ENCODE results near the gene PHLPP1.

PHLPP1 gene

GRCh38 chr18:62944454-62944853 is 229.1 kb downstream of the PHLPP1 start:
- no peak for DNase-seq (ENCODE audit: low spot score)

GRCh38 chr18:62948788-62949187 is 233.4 kb downstream of the PHLPP1 start:
- no peak for DNase-seq (ENCODE audit: low spot score)

GRCh38 chr18:62950246-62950645 is 234.9 kb downstream of the PHLPP1 start:
- no peak for DNase-seq (ENCODE audit: low spot score)

- no peak for DNase-seq (ENCODE audit: low spot score)
Measured at GRCh38 chr18:62952807-62953206, 237.5 kb downstream of the PHLPP1 start.

GRCh38 chr18:62953663-62954062 is 238.3 kb downstream of the PHLPP1 start:
- DNase-seq (ENCODE audit: low spot score), result no peak

GRCh38 chr18:62954366-62954765 is 239.0 kb downstream of the PHLPP1 start:
- no peak for DNase-seq (ENCODE audit: low spot score)

GRCh38 chr18:62957885-62958472 is 242.6 kb downstream of the PHLPP1 start:
- DNase-seq (ENCODE audit: low spot score), result peak; percentile 32

GRCh38 chr18:62959481-62959880 is 244.1 kb downstream of the PHLPP1 start:
- no peak for DNase-seq (ENCODE audit: low spot score)

GRCh38 chr18:62963507-62963906 is 248.2 kb downstream of the PHLPP1 start:
- no peak for DNase-seq (ENCODE audit: low spot score)

- no peak for DNase-seq (ENCODE audit: low spot score)
Measured at GRCh38 chr18:62964432-62964831, 249.1 kb downstream of the PHLPP1 start.

GRCh38 chr18:62967089-62967488 is 251.7 kb downstream of the PHLPP1 start:
- DNase-seq (ENCODE audit: low spot score), result no peak

- no peak for DNase-seq (ENCODE audit: low spot score)
Measured at GRCh38 chr18:62973689-62974088, 258.3 kb downstream of the PHLPP1 start.

- no peak for DNase-seq (ENCODE audit: low spot score)
Measured at GRCh38 chr18:62974388-62974787, 259.0 kb downstream of the PHLPP1 start.

GRCh38 chr18:62974928-62975675 is 259.8 kb downstream of the PHLPP1 start:
- no peak for DNase-seq (ENCODE audit: low spot score)

- no peak for DNase-seq (ENCODE audit: low spot score)
Measured at GRCh38 chr18:62975785-62976184, 260.4 kb downstream of the PHLPP1 start.

- no peak for DNase-seq (ENCODE audit: low spot score)
Measured at GRCh38 chr18:62976227-62976626, 260.9 kb downstream of the PHLPP1 start.

GRCh38 chr18:62977512-62977911 is 262.2 kb downstream of the PHLPP1 start:
- DNase-seq (ENCODE audit: low spot score), result no peak

GRCh38 chr18:62978251-62979049 is 263.1 kb downstream of the PHLPP1 start:
- no peak for DNase-seq (ENCODE audit: low spot score)

- DNase-seq (ENCODE audit: low spot score), result no peak
Measured at GRCh38 chr18:62979176-62979575, 263.8 kb downstream of the PHLPP1 start.

- DNase-seq (ENCODE audit: low spot score), result no peak
Measured at GRCh38 chr18:62979900-62980299, 264.6 kb downstream of the PHLPP1 start.

- DNase-seq (ENCODE audit: low spot score), result no peak
Measured at GRCh38 chr18:62981566-62981965, 266.2 kb downstream of the PHLPP1 start.

GRCh38 chr18:62982600-62983251 is 267.4 kb downstream of the PHLPP1 start:
- peak; percentile 61 for DNase-seq (ENCODE audit: low spot score)

Measured in CD4-positive, alpha-beta T cell treated with Interleukin-15 for 4 hours (primary cell).